Stimulated activated CD4-positive, alpha-beta T cell treated with anti-CD3 and anti-CD28 coated beads, Interleukin-2, amount 100 ng/mL, for 4 hours (primary cell): ENCODE results near the gene L3MBTL1.

Experiments
- DNase-seq: peaks from one replicate; pipeline ENCODE4 v3.0.0-alpha.2; 2020; ENCODE audit warnings: low read depth

Gene L3MBTL1

GRCh38 chr20:43590036-43590391, 82.5 kb downstream of the L3MBTL1 start:
- no peak for DNase-seq

- DNase-seq, result peak; percentile 84
Observed at GRCh38 chr20:43590392-43591303, 83.2 kb downstream of the L3MBTL1 start, which contains the start of gene IFT52. TSS of gene IFT52 (plus strand) at chr20:43590937. CDS start at chr20:43594699, 3,762 bp downstream.
